SU-DHL-6 (cell line): Measurements from ENCODE around the gene UQCR10.

Experiments used
- CTCF ChIP-seq: fragments of 200-600 bp; sonication (generic); IDR thresholded peaks from one replicate; pipeline ENCODE4 v1.5.1; 2017; ENCODE audit warnings: antibody characterized with exemption, mild to moderate bottlenecking, low read length, moderate library complexity; ENCODE audit not compliant: insufficient read depth, poor library complexity, severe bottlenecking
- EZH2phosphoT487 ChIP-seq: fragments of 200-600 bp; sonication (generic), shearing (Covaris generic); conservative IDR thresholded peaks from 2 replicates; pipeline ENCODE4 v1.6.1; 2018; ENCODE audit warnings: mild to moderate bottlenecking, antibody characterized with exemption, low read length, moderate library complexity, mixed read lengths

- no peak for TF ChIP-seq CTCF
- no peak for TF ChIP-seq EZH2phosphoT487
Observed at GRCh38 chr22:29724843-29725242, 42.3 kb upstream of the UQCR10 start.
